SU-DHL-6 (cell line): Measurements from ENCODE around the gene ZNF469.

Experiments used
- H2AFZ ChIP-seq: fragments of 200-600 bp; sonication (generic); 2 replicates; pipeline ENCODE4 v1.6.1; 2014; ENCODE audit warnings: low read depth, mild to moderate bottlenecking, moderate library complexity, mixed read lengths, antibody characterized with exemption, low read length; ENCODE audit not compliant: severe bottlenecking
- H3F3A ChIP-seq: fragments of 200-600 bp; shearing (Covaris generic); 2 replicates; pipeline ENCODE4 v1.6.0; 2016; ENCODE audit warnings: antibody characterized with exemption, mild to moderate bottlenecking; ENCODE audit not compliant: insufficient read depth
- H3K27ac ChIP-seq: fragments of 200-600 bp; sonication (generic); 2 replicates; pipeline ENCODE4 v1.5.1; 2016; ENCODE audit warnings: low read depth, mild to moderate bottlenecking, low read length, moderate library complexity, mixed read lengths
- H3K27me3 ChIP-seq: fragments of 200-600 bp; sonication (generic), shearing (Covaris generic); 2 replicates; pipeline ENCODE4 v1.6.0; 2014; ENCODE audit warnings: mild to moderate bottlenecking, low read length
- H3K36me3 ChIP-seq: fragments of 200-600 bp; sonication (generic); 2 replicates; pipeline ENCODE4 v1.6.1; 2014; ENCODE audit warnings: mild to moderate bottlenecking, low read length, mixed read lengths
- H3K4me2 ChIP-seq: fragments of 300-600, 200-600 bp; shearing (Covaris generic), sonication (generic); 2 replicates; pipeline ENCODE4 v1.6.0; 2014; ENCODE audit warnings: low read length, low read depth, mild to moderate bottlenecking; ENCODE audit not compliant: poor library complexity, severe bottlenecking
- H3K4me3 ChIP-seq: fragments of 200-600 bp; sonication (generic); 2 replicates; pipeline ENCODE4 v1.5.1; 2014; ENCODE audit warnings: antibody characterized with exemption, low read length, mild to moderate bottlenecking, mixed read lengths; ENCODE audit not compliant: insufficient read depth, poor library complexity, severe bottlenecking
- H3K79me2 ChIP-seq: fragments of 200-600 bp; sonication (generic); 2 replicates; pipeline ENCODE4 v1.6.1; 2014; ENCODE audit warnings: mild to moderate bottlenecking, low read length, moderate library complexity; ENCODE audit not compliant: insufficient read depth
- H3K9ac ChIP-seq: fragments of 200-600 bp; sonication (generic); 2 replicates; pipeline ENCODE4 v1.7.0; 2014; ENCODE audit warnings: mild to moderate bottlenecking, low read length
- H3K9me2 ChIP-seq: fragments of 200-600 bp; sonication (generic); replicated peaks from 2 replicates; pipeline ENCODE4 v1.6.1; 2014; ENCODE audit warnings: low read length; ENCODE audit not compliant: insufficient read depth
- H3K9me3 ChIP-seq: fragments of 200-600 bp; sonication (generic); 2 replicates; pipeline ENCODE4 v1.6.1; 2014; ENCODE audit warnings: low read length, mixed read lengths; ENCODE audit not compliant: insufficient read depth
- H4K20me1 ChIP-seq: fragments of 200-600 bp; sonication (generic); 2 replicates; pipeline ENCODE4 v1.6.1; 2014; ENCODE audit warnings: low read depth, mild to moderate bottlenecking, antibody characterized with exemption, low read length, moderate library complexity, mixed read lengths
- CTCF ChIP-seq: fragments of 200-600 bp; sonication (generic); IDR thresholded peaks from one replicate; pipeline ENCODE4 v1.5.1; 2017; ENCODE audit warnings: antibody characterized with exemption, mild to moderate bottlenecking, low read length, moderate library complexity; ENCODE audit not compliant: insufficient read depth, poor library complexity, severe bottlenecking
- EZH2phosphoT487 ChIP-seq: fragments of 200-600 bp; sonication (generic), shearing (Covaris generic); conservative IDR thresholded peaks from 2 replicates; pipeline ENCODE4 v1.6.1; 2018; ENCODE audit warnings: mild to moderate bottlenecking, antibody characterized with exemption, low read length, moderate library complexity, mixed read lengths

ZNF469 gene

GRCh38 chr16:88344411-88345030 is 38.2 kb upstream of the ZNF469 start:
- H3K4me2 ChIP-seq = no peak overlapping the region
- TF ChIP-seq EZH2phosphoT487 = no peak
- TF ChIP-seq CTCF = no peak
- no peaks in the 10 kb centered on the region for H3K9me3 ChIP-seq
- H4K20me1 ChIP-seq = no peaks in the 10 kb centered on the region
- H3K9ac ChIP-seq = no peak overlapping the region
- no peaks in the 10 kb centered on the region for H3K27me3 ChIP-seq
- H3K9me2 ChIP-seq = no peaks in the 10 kb centered on the region
- H2AFZ ChIP-seq = no peak overlapping the region
- no peak overlapping the region for H3K27ac ChIP-seq
- H3K79me2 ChIP-seq = no peaks in the 10 kb centered on the region
- no peaks in the 10 kb centered on the region for H3F3A ChIP-seq
- no peak overlapping the region for H3K4me3 ChIP-seq
- H3K36me3 ChIP-seq = no peaks in the 10 kb centered on the region

- H3K9me2 ChIP-seq = no peaks in the 10 kb centered on the region
- no peaks in the 10 kb centered on the region for H4K20me1 ChIP-seq
- TF ChIP-seq CTCF (no peak), EZH2phosphoT487 (no peak)
- H3K9ac ChIP-seq = no peak overlapping the region
- H3K4me2 ChIP-seq = no peak overlapping the region
- H3K79me2 ChIP-seq = no peaks in the 10 kb centered on the region
- H3K4me3 ChIP-seq = no peak overlapping the region
- no peaks in the 10 kb centered on the region for H3K27me3 ChIP-seq
- H3K36me3 ChIP-seq = no peaks in the 10 kb centered on the region
- H3F3A ChIP-seq = no peaks in the 10 kb centered on the region
- no peaks in the 10 kb centered on the region for H3K9me3 ChIP-seq
- no peak overlapping the region for H2AFZ ChIP-seq
- no peak overlapping the region for H3K27ac ChIP-seq
Observed at GRCh38 chr16:88345031-88345720, 37.6 kb upstream of the ZNF469 start.

- TF ChIP-seq EZH2phosphoT487 (no peak), CTCF (no peak)
Observed at GRCh38 chr16:88345721-88346560, 36.8 kb upstream of the ZNF469 start.

More at GRCh38 chr16:88345721-88346560, 36.8 kb upstream of the ZNF469 start:
- H3K9me3 ChIP-seq = no peaks in the 10 kb centered on the region
- no peak overlapping the region for H3K4me3 ChIP-seq
- H4K20me1 ChIP-seq = no peaks in the 10 kb centered on the region
- no peak overlapping the region for H3K9ac ChIP-seq
- H3K27me3 ChIP-seq = no peaks in the 10 kb centered on the region
- no peak overlapping the region for H3K27ac ChIP-seq
- H3K4me2 ChIP-seq = no peak overlapping the region
- no peaks in the 10 kb centered on the region for H3K79me2 ChIP-seq
- H3F3A ChIP-seq = no peaks in the 10 kb centered on the region
- H2AFZ ChIP-seq = no peak overlapping the region
- H3K36me3 ChIP-seq = no peaks in the 10 kb centered on the region
- no peaks in the 10 kb centered on the region for H3K9me2 ChIP-seq
